CD14-positive monocyte (primary cell): Measurements from ENCODE around the gene DENND5B. TPM values are rescaled to one million over a fixed set of nuclear protein-coding genes. Genes with fewer than 3 reads are reported as not detected.

Source experiments
- DNase-seq, 3 donors: peaks; one replicate each; pipeline ENCODE4 v3.0.0-alpha.2; 2011 to 2022
- H2AFZ ChIP-seq: 2 replicates; pipeline ENCODE4 v1.6.0; 2012; ENCODE audit warnings: mild to moderate bottlenecking, low read depth, low read length, inconsistent platforms; ENCODE audit not compliant: insufficient read depth, poor library complexity, severe bottlenecking
- H3K27ac ChIP-seq, 2 donors: 1 replicate in 1 of 2; 2 replicates in 1 of 2; pipeline ENCODE4 v1.5.1; 2012 to 2013; ENCODE audit warnings: low read length in 2 of 2, control low read depth in 1 of 2, inconsistent platforms in 1 of 2, low read depth in 1 of 2, mild to moderate bottlenecking in 1 of 2
- H3K27me3 ChIP-seq, 2 donors: one replicate each; pipeline versions ENCODE4 v1.6.0 to v1.6.1; 2011 to 2013; ENCODE audit warnings: low read length in 2 of 2; ENCODE audit not compliant: control insufficient read depth in 2 of 2, insufficient read depth in 2 of 2
- H3K36me3 ChIP-seq, 2 donors: replicated peaks in 1 of 2; 1 replicate in 1 of 2; 2 replicates in 1 of 2; pipeline versions ENCODE4 v1.5.1 to v1.6.1; 2012 to 2013; ENCODE audit warnings: low read length in 2 of 2, control low read depth in 1 of 2, inconsistent platforms in 1 of 2, mild to moderate bottlenecking in 1 of 2; ENCODE audit not compliant: insufficient read depth in 2 of 2, control insufficient read depth in 1 of 2
- H3K4me1 ChIP-seq, 2 donors: 1 replicate in 1 of 2; 2 replicates in 1 of 2; pipeline versions ENCODE4 v1.5.1 to v1.6.1; 2012 to 2013; ENCODE audit warnings: low read length in 2 of 2, control low read depth in 1 of 2, inconsistent platforms in 1 of 2, mild to moderate bottlenecking in 1 of 2, moderate library complexity in 1 of 2; ENCODE audit not compliant: insufficient read depth in 2 of 2, control insufficient read depth in 1 of 2
- H3K4me2 ChIP-seq: replicated peaks from 2 replicates; pipeline ENCODE3; 2012; ENCODE audit warnings: low read length, moderate library complexity, mild to moderate bottlenecking; ENCODE audit not compliant: poor library complexity, severe bottlenecking; ENCODE audit errors: extremely low read depth
- H3K4me3 ChIP-seq, 3 experiments: fragments of 200-600 bp in 1 of 3; sonication (generic) in 1 of 3; replicated peaks in 1 of 3; 1 replicate in 2 of 3; 2 replicates in 1 of 3; pipeline ENCODE4 v1.5.1; 2011 to 2013; ENCODE audit warnings: low read length in 3 of 3, mild to moderate bottlenecking in 3 of 3, control low read depth in 2 of 3, low read depth in 2 of 3, inconsistent platforms in 1 of 3, moderate library complexity in 1 of 3
- H3K79me2 ChIP-seq: 2 replicates; pipeline ENCODE4 v1.6.0; 2012; ENCODE audit warnings: mild to moderate bottlenecking, control low read depth, inconsistent platforms, low read length, moderate library complexity; ENCODE audit not compliant: insufficient read depth
- H3K9ac ChIP-seq: 2 replicates; pipeline ENCODE4 v1.6.0; 2017; ENCODE audit warnings: low read length, mild to moderate bottlenecking; ENCODE audit not compliant: insufficient read depth, poor library complexity, severe bottlenecking
- H3K9me3 ChIP-seq, 2 donors: replicated peaks in 1 of 2; 1 replicate in 1 of 2; 2 replicates in 1 of 2; pipeline versions ENCODE4 v1.5.1 to v1.6.1; 2012 to 2013; ENCODE audit warnings: low read length in 2 of 2, control low read depth in 1 of 2; ENCODE audit not compliant: control insufficient read depth in 1 of 2, insufficient read depth in 1 of 2
- H4K20me1 ChIP-seq: 2 replicates; pipeline ENCODE4 v1.6.0; 2012; ENCODE audit warnings: mild to moderate bottlenecking, low read length, control low read depth, moderate library complexity; ENCODE audit not compliant: insufficient read depth
- H3K27ac Mint-ChIP-seq, 7 donors: one replicate each; pipeline ENCODE4 v1.8.0; 2020; ENCODE audit warnings: mild to moderate bottlenecking in 7 of 7, mixed read lengths in 7 of 7, moderate library complexity in 6 of 7, inconsistent platforms in 2 of 7
- H3K27me3 Mint-ChIP-seq, 3 donors: one replicate each; pipeline ENCODE4 v1.8.0; 2021 to 2022; ENCODE audit warnings: low read depth in 3 of 3, mild to moderate bottlenecking in 3 of 3, mixed read lengths in 3 of 3, moderate library complexity in 3 of 3, inconsistent platforms in 1 of 3
- H3K36me3 Mint-ChIP-seq, 2 donors: one replicate each; pipeline ENCODE4 v1.8.0; 2020; ENCODE audit warnings: mixed read lengths in 2 of 2, inconsistent platforms in 1 of 2, mild to moderate bottlenecking in 1 of 2
- H3K4me1 Mint-ChIP-seq: one replicate; pipeline ENCODE4 v1.8.0; 2020; ENCODE audit warnings: mild to moderate bottlenecking, mixed read lengths
- H3K4me3 Mint-ChIP-seq, 2 donors: one replicate each; pipeline ENCODE4 v1.8.0; 2020; ENCODE audit warnings: mild to moderate bottlenecking in 2 of 2, mixed read lengths in 2 of 2, moderate library complexity in 1 of 2
- H3K9me3 Mint-ChIP-seq, 7 donors: one replicate each; pipeline ENCODE4 v1.8.0; 2020 to 2022; ENCODE audit warnings: mixed read lengths in 7 of 7, mild to moderate bottlenecking in 6 of 7, moderate library complexity in 6 of 7, inconsistent platforms in 2 of 7
- WGBS: methylation state at CpG from one replicate; pipeline ENCODE4 v1.1.5; 2013; ENCODE audit warnings: missing lambda C conversion rate; ENCODE audit not compliant: insufficient coverage; 5-methylcytosine and 5-hydroxymethylcytosine counted together
- intact Hi-C, 2 donors: fragments of 100-400 bp; cut with micrococcal nuclease; formaldehyde crosslinking; loops; one replicate each; pipeline versions ENCODE4 v1.15.0 to v1.15.1; 2023
- polyA plus RNA-seq, 3 donors: library from polyadenylated mRNA; depleted of rRNA in 1 of 3; unstranded in 2 of 3; stranded (reverse) in 1 of 3; fragments of 300-500 nt in 2 of 3; fragments of >200 nt in 1 of 3; fragmentation: Illumina TruSeq in 2 of 3; gene quantifications; 1 replicate in 2 of 3; 2 replicates in 1 of 3; pipeline ENCODE4 v1.2.3, GENCODE V29; 2012 to 2021
- TF ChIP-seq, protein P1 (sequence below): fragments of 200-600 bp; IDR thresholded peaks from one replicate; pipeline ENCODE4 v1.8.0; 2022; ENCODE audit warnings: antibody characterized with exemption, mild to moderate bottlenecking

The DENND5B gene
- polyA plus RNA-seq, 3 donors, result 0.23 to 0.36 (median 0.36) TPM

GRCh38 chr12:31525496-31526157 is 65.3 kb downstream of the DENND5B start:
- H3K4me1 Mint-ChIP-seq, result peaks cover 18% of the 10 kb centered on the region

GRCh38 chr12:31524791-31525495 is 66.0 kb downstream of the DENND5B start:
- H3K4me3 Mint-ChIP-seq, result peak overlapping the region in 1 of 2 donors; percentile 2
- no peaks in the 10 kb centered on the region for H3K9me3 Mint-ChIP-seq
- H3K4me1 ChIP-seq, result peaks cover 6 to 8% of the 10 kb centered on the region in 2 donors
- no peak overlapping the region for H3K4me3 ChIP-seq
- TF ChIP-seq, protein P1, sequence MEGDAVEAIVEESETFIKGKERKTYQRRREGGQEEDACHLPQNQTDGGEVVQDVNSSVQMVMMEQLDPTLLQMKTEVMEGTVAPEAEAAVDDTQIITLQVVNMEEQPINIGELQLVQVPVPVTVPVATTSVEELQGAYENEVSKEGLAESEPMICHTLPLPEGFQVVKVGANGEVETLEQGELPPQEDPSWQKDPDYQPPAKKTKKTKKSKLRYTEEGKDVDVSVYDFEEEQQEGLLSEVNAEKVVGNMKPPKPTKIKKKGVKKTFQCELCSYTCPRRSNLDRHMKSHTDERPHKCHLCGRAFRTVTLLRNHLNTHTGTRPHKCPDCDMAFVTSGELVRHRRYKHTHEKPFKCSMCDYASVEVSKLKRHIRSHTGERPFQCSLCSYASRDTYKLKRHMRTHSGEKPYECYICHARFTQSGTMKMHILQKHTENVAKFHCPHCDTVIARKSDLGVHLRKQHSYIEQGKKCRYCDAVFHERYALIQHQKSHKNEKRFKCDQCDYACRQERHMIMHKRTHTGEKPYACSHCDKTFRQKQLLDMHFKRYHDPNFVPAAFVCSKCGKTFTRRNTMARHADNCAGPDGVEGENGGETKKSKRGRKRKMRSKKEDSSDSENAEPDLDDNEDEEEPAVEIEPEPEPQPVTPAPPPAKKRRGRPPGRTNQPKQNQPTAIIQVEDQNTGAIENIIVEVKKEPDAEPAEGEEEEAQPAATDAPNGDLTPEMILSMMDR, result no peak
- peaks cover 18% of the 10 kb centered on the region for H3K4me1 Mint-ChIP-seq
- H4K20me1 ChIP-seq, result no peaks in the 10 kb centered on the region
- H3K27ac ChIP-seq, result no peak overlapping the region
- no peaks in the 10 kb centered on the region for H3K36me3 Mint-ChIP-seq
- H3K27me3 Mint-ChIP-seq, result no peaks in the 10 kb centered on the region
- H3K9ac ChIP-seq, result no peak overlapping the region
- no peak overlapping the region for H2AFZ ChIP-seq
- intact Hi-C loops, result no loop called here
- no peak overlapping the region for H3K4me2 ChIP-seq
- WGBS, result no CpG with 5 or more reads among the region's 1 CpG
- no peaks in the 10 kb centered on the region for H3K79me2 ChIP-seq
- H3K9me3 ChIP-seq, result no peaks in the 10 kb centered on the region
- H3K27me3 ChIP-seq, result no peaks in the 10 kb centered on the region
- H3K36me3 ChIP-seq, result no peaks in the 10 kb centered on the region
- peak overlapping the region in 1 of 7 donors; percentile 47 for H3K27ac Mint-ChIP-seq
- peak; percentile 16 to 60 (median 24) for DNase-seq

More at GRCh38 chr12:31525496-31526157, 65.3 kb downstream of the DENND5B start:
- Histone ChIP-seq H3K4me2 (no peak overlapping the region), H3K9me3 (no peaks in the 10 kb centered on the region), H3K4me1 (peaks cover 6 to 8% of the 10 kb centered on the region in 2 donors), H3K27ac (no peak overlapping the region), H3K79me2 (no peaks in the 10 kb centered on the region), H3K4me3 (no peak overlapping the region), H2AFZ (no peak overlapping the region), H3K9ac (no peak overlapping the region), H4K20me1 (no peaks in the 10 kb centered on the region), H3K27me3 (no peaks in the 10 kb centered on the region), H3K36me3 (no peaks in the 10 kb centered on the region)
- TF ChIP-seq, protein P1, result no peak
- no peak overlapping the region for H3K4me3 Mint-ChIP-seq
- no peaks in the 10 kb centered on the region for H3K9me3 Mint-ChIP-seq
- H3K36me3 Mint-ChIP-seq, result no peaks in the 10 kb centered on the region
- peak overlapping the region in 1 of 7 donors; percentile 47 for H3K27ac Mint-ChIP-seq
- DNase-seq, result peak in 1 of 3 donors; percentile 6
- H3K27me3 Mint-ChIP-seq, result no peaks in the 10 kb centered on the region
- intact Hi-C loops, result no loop called here
- no CpG with 5 or more reads among the region's 3 CpGs for WGBS
